Activated CD8-positive, alpha-beta memory T cell treated with anti-CD3 and anti-CD28 coated beads for 36 hours (primary cell): Measurements from ENCODE around the gene UVRAG. TPM values are rescaled to one million over a fixed set of nuclear protein-coding genes. Genes with fewer than 3 reads are reported as not detected.

ENCODE experiments used
- CTCF ChIA-PET: fragments of 350-600 bp; sonication (Branson Sonifier 250); formaldehyde crosslinking; loops from one replicate; lab custom pipeline; 2021; ENCODE audit warnings: antibody characterized with exemption; lab: Charles Lee
- POLR2A ChIA-PET: fragments of 350-600 bp; sonication (Branson Sonifier 250); formaldehyde crosslinking; loops from one replicate; lab custom pipeline; 2021; ENCODE audit warnings: antibody characterized with exemption; lab: Charles Lee
- total RNA-seq, 2 experiments: library from RNA; stranded (reverse); gene quantifications; one replicate each; pipeline ENCODE4 v1.2.3, GENCODE V29; 2021

UVRAG gene
- total RNA-seq, 2 experiments from 2014 or later: 15.7 to 16.4 TPM

DNA sequence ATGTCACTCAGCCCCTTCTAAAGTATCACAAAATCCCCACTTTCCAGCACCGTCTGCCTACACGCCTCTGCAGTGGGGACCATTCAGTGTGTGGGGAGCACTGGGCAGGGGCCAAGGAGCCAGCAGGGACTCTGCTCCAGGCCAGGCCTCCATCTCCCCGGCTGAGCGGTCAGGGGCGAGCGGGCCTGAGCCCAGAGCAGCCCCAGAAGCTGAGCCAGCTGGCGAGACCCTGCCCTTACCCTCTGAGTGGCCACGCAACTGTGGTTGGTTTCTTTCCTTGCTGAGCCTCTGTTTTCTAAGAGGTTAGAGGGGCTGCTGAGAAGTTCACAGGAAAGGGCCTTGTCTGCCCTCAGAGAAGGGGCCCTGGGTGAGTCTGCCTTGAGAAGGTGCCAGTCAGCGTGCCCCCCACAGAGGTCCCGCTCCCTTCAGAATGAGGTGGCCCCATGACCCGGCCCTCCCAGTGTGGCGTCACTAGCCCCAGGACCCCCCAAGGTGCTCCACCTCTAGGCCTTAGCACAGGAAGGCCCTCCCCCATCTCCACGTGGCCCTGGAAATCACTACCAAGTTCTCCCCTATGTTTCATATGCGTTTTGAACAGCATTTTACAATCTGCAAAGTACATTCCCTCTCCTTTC lies 344.4 kb downstream of the UVRAG start:
- CTCF ChIA-PET: interaction anchor here (1.2 kb wide), 1 partner anchor 7 kb away, joined by 6 read pairs; no protein-coding TSS in a partner anchor
- POLR2A ChIA-PET: no interaction called here

- CTCF ChIA-PET: interaction anchor here (1.2 kb wide), 1 partner anchor 8 kb away, joined by 6 read pairs; no protein-coding TSS in a partner anchor
- POLR2A ChIA-PET: no interaction called here
These were observed 345.1 kb downstream of the UVRAG start for GRCh38 chr11:76159983-76160661.

GRCh38 chr11:76160856-76161255 lies 345.8 kb downstream of the UVRAG start:
- POLR2A ChIA-PET: no interaction called here
- CTCF ChIA-PET: interaction anchor here (1.2 kb wide), 1 partner anchor 9 kb away, joined by 6 read pairs; no protein-coding TSS in a partner anchor

DNA sequence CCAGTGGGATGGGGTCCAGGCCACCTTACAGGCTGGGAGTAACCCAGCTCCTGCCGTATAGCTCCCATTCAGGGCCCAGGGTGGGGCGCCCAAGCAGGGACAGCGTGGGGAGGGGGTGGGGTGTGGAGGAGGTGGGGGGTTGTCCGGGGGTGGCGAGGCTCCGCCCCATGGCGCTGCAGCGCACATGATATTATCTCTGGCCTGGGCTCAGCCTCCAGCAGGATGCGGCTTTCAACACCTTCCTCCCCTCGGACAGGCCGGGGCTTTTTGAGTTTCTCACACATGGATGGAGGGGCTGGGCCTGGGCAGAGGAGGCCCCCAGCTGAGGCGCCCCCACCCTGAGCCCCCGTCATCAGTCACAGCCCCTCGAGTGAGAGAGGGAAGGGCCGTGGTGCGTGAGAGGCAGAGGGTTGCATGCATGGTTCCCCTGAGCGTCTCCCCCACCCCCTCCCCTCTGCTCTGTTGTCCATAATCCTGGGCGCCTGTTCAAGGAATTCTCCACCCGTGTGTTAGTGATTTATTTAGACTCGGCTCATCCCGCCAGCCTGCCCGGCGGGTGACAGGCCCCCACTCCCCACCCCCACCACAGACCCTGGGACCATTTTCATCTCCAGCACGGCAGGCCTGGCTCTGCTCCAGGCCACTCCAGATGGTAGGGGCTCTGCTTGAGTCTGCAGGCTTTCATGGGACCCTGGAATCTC lies 346.4 kb downstream of the UVRAG start:
- ChIA-PET POLR2A (no interaction called here), CTCF (no interaction called here)

GRCh38 chr11:76162336-76163288 lies 347.6 kb downstream of the UVRAG start:
- ChIA-PET CTCF (no interaction called here), POLR2A (no interaction called here)

DNA sequence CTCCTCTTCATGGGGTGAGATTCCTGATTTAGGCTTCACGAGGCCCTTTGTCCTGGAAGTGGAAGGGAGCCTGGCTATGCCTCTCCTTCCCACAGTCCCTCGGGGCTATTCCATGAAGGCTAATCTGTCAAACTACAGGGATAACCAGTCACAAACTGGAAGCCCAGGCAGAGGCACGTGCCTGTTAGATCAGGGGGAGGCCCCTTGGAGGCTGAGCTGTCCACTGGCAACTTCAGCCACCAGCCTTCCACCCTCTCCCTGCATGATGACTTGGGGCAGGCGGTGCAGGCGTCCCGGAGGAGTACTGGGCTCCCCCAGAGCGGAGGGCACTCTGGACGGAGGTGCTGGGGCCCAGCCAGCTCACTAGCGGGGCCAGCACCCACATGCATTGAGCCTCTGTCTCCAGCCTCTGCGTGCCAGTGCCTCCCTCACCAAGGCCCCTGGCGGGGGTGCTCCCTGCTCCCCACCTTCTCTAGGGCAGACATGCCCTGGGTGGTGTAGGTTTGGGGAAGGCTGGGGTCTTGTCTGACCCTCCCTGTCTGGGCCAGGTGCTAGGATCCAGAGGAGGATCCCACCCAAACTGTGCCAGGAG lies 348.4 kb downstream of the UVRAG start:
- ChIA-PET CTCF (no interaction called here), POLR2A (no interaction called here)

GRCh38 chr11:76164081-76164480 lies 349.1 kb downstream of the UVRAG start:
- POLR2A ChIA-PET: no interaction called here
- CTCF ChIA-PET: no interaction called here

DNA sequence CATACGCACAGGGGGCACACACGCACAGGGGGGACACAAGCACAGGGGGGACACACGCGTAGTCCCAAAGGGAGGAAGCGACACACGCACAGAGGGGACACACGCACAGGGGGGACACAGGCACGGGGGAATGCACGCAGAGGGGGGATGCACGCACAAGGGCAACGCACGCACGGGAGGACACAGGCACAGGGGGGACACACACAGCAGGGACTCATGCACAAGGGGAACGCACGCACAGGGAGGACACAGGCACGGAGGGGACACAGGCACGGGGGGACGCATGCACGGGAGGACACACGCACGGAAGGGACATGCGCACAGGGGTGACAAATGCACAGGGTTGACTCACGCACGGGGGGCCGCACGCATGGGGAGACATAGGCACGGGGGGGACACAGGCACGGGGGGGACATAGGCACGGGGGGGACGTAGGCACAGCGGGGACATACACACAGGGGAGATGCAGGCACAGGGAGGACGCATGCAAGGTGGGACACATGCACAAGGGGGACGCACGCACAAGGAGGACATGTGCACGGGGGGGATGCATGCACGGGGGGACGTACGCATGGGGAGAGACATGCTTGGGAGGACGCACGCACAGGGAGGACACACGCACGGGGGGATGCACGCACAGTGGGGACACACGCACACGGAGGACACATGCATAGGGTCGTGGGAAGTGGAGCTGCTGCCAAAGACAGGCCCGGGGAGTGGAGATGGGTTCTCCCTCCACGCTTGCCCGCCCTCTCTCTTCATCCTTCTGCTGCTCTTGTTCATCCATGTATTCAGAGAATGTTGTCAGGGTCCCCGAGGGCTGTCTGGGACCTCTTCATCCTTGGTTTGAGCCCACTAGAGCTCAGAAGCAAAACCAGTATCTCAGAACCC lies 350.1 kb downstream of the UVRAG start:
- ChIA-PET POLR2A (no interaction called here), CTCF (no interaction called here)

GRCh38 chr11:76166314-76166713 lies 351.3 kb downstream of the UVRAG start:
- CTCF ChIA-PET: no interaction called here

GRCh38 chr11:76167590-76167989 lies 352.6 kb downstream of the UVRAG start:
- ChIA-PET POLR2A (no interaction called here), CTCF (no interaction called here)

More at GRCh38 chr11:76166314-76166713, 351.3 kb downstream of the UVRAG start:
- POLR2A ChIA-PET: no interaction called here

GRCh38 chr11:76169473-76169896 lies 354.5 kb downstream of the UVRAG start:
- CTCF ChIA-PET: no interaction called here
- POLR2A ChIA-PET: no interaction called here

GRCh38 chr11:76170468-76170867 lies 355.5 kb downstream of the UVRAG start:
- POLR2A ChIA-PET: no interaction called here
- CTCF ChIA-PET: no interaction called here

DNA sequence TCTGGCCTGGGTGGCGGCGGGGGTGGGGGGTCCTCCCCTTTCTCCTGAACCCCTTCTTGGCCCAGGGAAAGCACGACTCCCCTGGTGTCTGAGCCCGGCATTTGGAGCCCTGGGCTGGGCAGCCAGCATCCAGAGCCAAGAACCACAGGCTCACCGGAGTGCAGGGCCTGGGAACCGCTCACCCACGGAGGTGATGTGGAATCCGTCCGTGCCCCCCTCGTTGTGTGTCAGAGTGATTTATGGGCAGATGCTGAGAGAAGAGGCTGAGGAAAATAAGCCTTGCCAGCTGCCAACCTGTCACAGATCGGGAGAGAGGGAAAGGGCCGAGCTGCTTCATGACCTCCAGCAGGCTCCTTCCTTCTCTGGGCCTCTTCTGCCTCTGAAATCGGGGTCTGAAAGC lies 357.6 kb downstream of the UVRAG start:
- ChIA-PET CTCF (no interaction called here), POLR2A (no interaction called here)

GRCh38 chr11:76173663-76174062 lies 358.7 kb downstream of the UVRAG start:
- CTCF ChIA-PET: no interaction called here
- POLR2A ChIA-PET: no interaction called here

GRCh38 chr11:76174330-76174729 lies 359.3 kb downstream of the UVRAG start:
- POLR2A ChIA-PET: no interaction called here
- CTCF ChIA-PET: no interaction called here

- CTCF ChIA-PET: no interaction called here
- POLR2A ChIA-PET: no interaction called here
These were observed 360.8 kb downstream of the UVRAG start for GRCh38 chr11:76175783-76176182.

DNA sequence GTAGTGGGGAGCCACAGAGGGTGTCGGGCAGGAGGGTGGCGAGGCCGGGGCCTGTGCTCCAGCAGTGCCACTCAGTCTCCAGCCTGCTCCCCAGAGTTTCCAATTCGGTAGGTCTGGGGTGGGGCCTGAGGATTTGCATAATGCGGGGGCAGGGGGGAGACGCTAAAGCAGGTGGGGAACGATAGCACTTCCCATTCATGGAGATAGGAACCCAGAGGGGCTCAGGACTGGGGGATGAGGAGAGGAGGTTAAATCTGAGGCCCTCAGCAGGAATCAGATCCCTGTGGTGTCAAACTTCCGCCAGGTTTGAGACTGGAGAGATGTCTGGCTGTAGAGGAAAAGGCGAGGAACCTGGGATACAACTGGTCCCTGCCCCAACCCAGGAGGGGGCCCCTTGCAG lies 361.5 kb downstream of the UVRAG start:
- CTCF ChIA-PET: no interaction called here
- POLR2A ChIA-PET: no interaction called here

DNA sequence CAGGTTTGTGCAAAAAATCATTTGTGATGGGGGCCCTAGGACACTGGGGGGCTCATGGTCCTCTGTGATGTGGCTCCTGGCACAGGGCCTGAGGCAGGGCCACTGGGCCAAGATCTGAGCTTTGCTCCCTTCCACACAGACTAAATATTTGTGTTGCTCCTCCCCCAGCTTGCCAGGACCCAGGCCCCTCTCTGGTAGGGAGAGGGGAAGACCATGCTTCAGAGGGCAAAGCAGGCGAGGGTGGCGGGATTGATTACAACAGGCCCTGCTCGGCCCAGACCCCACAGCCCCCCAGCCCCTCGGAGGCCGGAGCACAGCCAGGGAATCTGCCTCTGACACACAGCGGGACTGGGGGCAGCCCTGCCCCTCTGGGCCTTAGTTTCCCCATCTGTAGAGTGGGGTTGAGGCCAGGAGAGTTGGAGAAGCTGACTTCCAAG lies 362.3 kb downstream of the UVRAG start:
- CTCF ChIA-PET: no interaction called here
- POLR2A ChIA-PET: no interaction called here
